CD1c-positive myeloid dendritic cell (primary cell): Measurements from ENCODE around the gene CERS6.
A peak's percentile ranks its signal among the peaks of the same experiment; 100 is the strongest.
"Not testable (repeated sequence)": the region's sequence is repeated elsewhere in the genome, so short reads cannot be mapped to it uniquely, and the experiment has no call there.

ENCODE experiments used
- DNase-seq: peaks from one replicate; pipeline ENCODE4 v3.0.0-alpha.2; 2016; ENCODE audit errors: extremely low spot score

Gene CERS6

GRCh38 chr2:168501466-168502065 lies 45.5 kb downstream of the CERS6 start:
- DNase-seq: no peak

GRCh38 chr2:168502852-168503251 lies 46.8 kb downstream of the CERS6 start:
- not testable (repeated sequence) for DNase-seq

GRCh38 chr2:168503901-168504300 lies 47.8 kb downstream of the CERS6 start:
- DNase-seq: no peak

GRCh38 chr2:168504323-168504722 lies 48.3 kb downstream of the CERS6 start:
- no peak for DNase-seq

GRCh38 chr2:168510125-168510756 lies 54.2 kb downstream of the CERS6 start:
- no peak for DNase-seq

- DNase-seq: no peak
These were observed 58.6 kb downstream of the CERS6 start for GRCh38 chr2:168514692-168515091.

GRCh38 chr2:168515502-168515901 lies 59.4 kb downstream of the CERS6 start:
- no peak for DNase-seq

- no peak for DNase-seq
These were observed 61.7 kb downstream of the CERS6 start for GRCh38 chr2:168517816-168518215.

- peak; percentile 7 for DNase-seq
These were observed 62.5 kb downstream of the CERS6 start for GRCh38 chr2:168518555-168519066.

- no peak for DNase-seq
These were observed 63.6 kb downstream of the CERS6 start for GRCh38 chr2:168519534-168520308.

GRCh38 chr2:168521053-168521741 lies 65.1 kb downstream of the CERS6 start:
- no peak for DNase-seq

GRCh38 chr2:168522446-168522845 lies 66.4 kb downstream of the CERS6 start:
- DNase-seq: no peak

- DNase-seq: no peak
These were observed 67.9 kb downstream of the CERS6 start for GRCh38 chr2:168524005-168524404.

GRCh38 chr2:168525020-168525419 lies 68.9 kb downstream of the CERS6 start:
- no peak for DNase-seq

GRCh38 chr2:168525716-168526446 lies 69.8 kb downstream of the CERS6 start:
- DNase-seq: no peak

GRCh38 chr2:168526641-168527040 lies 70.6 kb downstream of the CERS6 start:
- DNase-seq: no peak

- DNase-seq: no peak
These were observed 71.9 kb downstream of the CERS6 start for GRCh38 chr2:168528016-168528415.

- DNase-seq: no peak
These were observed 72.4 kb downstream of the CERS6 start for GRCh38 chr2:168528469-168528868.

- no peak for DNase-seq
These were observed 73.2 kb downstream of the CERS6 start for GRCh38 chr2:168529054-168529833.

- DNase-seq: no peak
These were observed 74.0 kb downstream of the CERS6 start for GRCh38 chr2:168529900-168530561.
